ENCODE results near the gene HCN3. TPM values are rescaled to one million over a fixed set of nuclear protein-coding genes. Genes with fewer than 3 reads are reported as not detected.

The HCN3 gene
- total RNA-seq, 2 experiments from 2014 or later, result 1.5 TPM

DNA sequence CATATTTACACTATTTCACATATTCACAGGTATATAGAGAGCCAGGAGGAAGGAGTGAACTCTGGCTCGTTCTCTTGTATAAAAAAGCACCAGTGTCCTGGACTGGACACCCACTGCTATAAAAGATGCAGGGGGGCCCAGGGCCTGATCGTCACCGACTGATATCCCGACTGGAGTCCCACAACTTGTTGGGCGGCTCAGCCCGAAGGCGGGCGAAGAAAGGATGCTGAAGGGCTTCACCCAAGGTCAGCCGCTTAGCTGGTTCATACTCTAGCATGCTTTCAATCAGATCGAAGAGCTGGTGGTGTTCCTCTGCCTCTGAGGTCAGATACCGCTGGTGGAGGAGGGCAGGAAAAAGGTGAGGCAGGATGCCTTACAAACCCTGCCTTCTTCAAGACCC is 14.2 kb upstream of the HCN3 start:
- Mint-ChIP-seq H3K27me3 (no peaks in the 10 kb centered on the region), H3K36me3 (ENCODE audit: low read depth) (peaks cover 80% of the 10 kb centered on the region), H3K4me1 (ENCODE audit: low read depth) (peaks cover 29% of the 10 kb centered on the region), H3K4me3 (peak overlapping the region; percentile 96), H3K9me3 (no peaks in the 10 kb centered on the region), H3K27ac (peak overlapping the region; percentile 89)
- CTCF ChIA-PET, result interaction anchor here (0.9 to 18.9 kb wide), 3 partner anchors 9 to 69 kb away, joined by 3 to 232 read pairs (median 3); no protein-coding TSS in a partner anchor
- DNase-seq (no peak), ATAC-seq (no peak)
- POLR2A ChIA-PET, result interaction anchor here (1.4 to 4.7 kb wide), 2 partner anchors 9 to 19 kb away, joined by 3 to 37 read pairs; partner anchors contain the start of gene CLK2
- TF ChIP-seq CTCF (IDR thresholded peaks at IDR 0.05), result no peak
- intact Hi-C loops (cut with micrococcal nuclease), result loop anchor here (5.0 kb wide), 1 partner anchor 44 kb away; the partner anchor contains the start of gene FDPS

GRCh38 chr1:155266553-155266952 is 10.7 kb upstream of the HCN3 start:
- CTCF ChIA-PET, result interaction anchor here (0.8 to 18.9 kb wide), 5 partner anchors 10 to 60 kb away, joined by 4 to 232 read pairs (median 4); no protein-coding TSS in a partner anchor
- intact Hi-C loops (cut with micrococcal nuclease), result no loop called here
- ATAC-seq (no peak), DNase-seq (no peak)
- Mint-ChIP-seq H3K36me3 (ENCODE audit: low read depth) (peaks cover 86% of the 10 kb centered on the region), H3K27ac (peak overlapping the region; percentile 32), H3K9me3 (no peaks in the 10 kb centered on the region), H3K4me3 (no peak overlapping the region), H3K27me3 (no peaks in the 10 kb centered on the region), H3K4me1 (ENCODE audit: low read depth) (peaks cover 24% of the 10 kb centered on the region)
- no peak for TF ChIP-seq CTCF (IDR thresholded peaks at IDR 0.05)
- POLR2A ChIA-PET, result interaction anchor here (1.0 to 3.2 kb wide), 2 partner anchors 16 to 73 kb away, joined by 3 to 16 read pairs; no protein-coding TSS in a partner anchor

DNA sequence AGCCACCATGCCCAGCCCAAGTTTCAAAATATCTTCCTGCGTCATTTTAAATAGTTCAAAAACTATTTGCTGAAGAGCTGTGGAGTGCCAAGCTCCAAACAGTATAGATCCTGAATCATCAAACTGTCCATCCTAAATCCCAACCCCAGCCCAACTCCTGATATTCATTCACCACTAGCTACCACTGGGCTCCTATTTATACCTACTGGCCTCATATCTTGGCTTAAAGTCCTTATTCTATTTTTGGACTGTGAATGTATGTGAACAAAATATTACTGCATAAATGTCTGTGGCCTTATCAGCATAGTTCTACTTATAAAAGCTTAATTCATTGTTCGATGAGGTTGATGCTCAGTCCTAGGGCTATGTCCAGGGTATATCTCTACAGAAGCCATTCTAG is 9.9 kb upstream of the HCN3 start:
- Mint-ChIP-seq H3K27ac (no peak overlapping the region), H3K36me3 (ENCODE audit: low read depth) (peaks cover 84% of the 10 kb centered on the region), H3K27me3 (no peaks in the 10 kb centered on the region)

DNA sequence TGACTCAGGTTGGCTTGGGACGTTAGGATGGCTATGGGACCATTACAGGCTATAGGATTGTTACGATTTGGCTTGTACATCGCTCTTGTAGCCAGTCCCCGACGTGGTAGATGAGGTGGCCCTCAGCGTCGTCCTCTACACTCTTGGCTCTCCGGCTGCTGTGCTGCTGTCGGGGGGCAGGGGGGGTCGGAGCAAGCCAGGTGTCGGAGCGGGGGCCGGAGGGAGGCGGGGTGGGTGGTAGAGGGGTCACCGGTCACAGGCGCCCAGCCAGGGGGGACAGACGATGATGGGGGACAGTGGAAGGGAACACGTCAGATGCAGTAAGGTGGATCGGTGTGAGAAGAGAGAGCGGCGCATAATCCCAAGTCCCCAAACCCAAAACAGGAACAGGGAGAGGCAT is 8.6 kb upstream of the HCN3 start:
- H3K4me1 Mint-ChIP-seq (ENCODE audit: low read depth), result peaks cover 22% of the 10 kb centered on the region
- intact Hi-C loops (cut with micrococcal nuclease), result no loop called here
- no peak for TF ChIP-seq CTCF (IDR thresholded peaks at IDR 0.05)
- POLR2A ChIA-PET, result no interaction called here
- ATAC-seq (no peak), DNase-seq (no peak)
- no peaks in the 10 kb centered on the region for H3K9me3 Mint-ChIP-seq
- H3K36me3 Mint-ChIP-seq (ENCODE audit: low read depth), result peaks cover 78% of the 10 kb centered on the region
- CTCF ChIA-PET, result interaction anchor here (1.4 to 18.9 kb wide), 2 partner anchors 19 to 55 kb away, joined by 4 to 232 read pairs; no protein-coding TSS in a partner anchor
- H3K27ac Mint-ChIP-seq, result no peak overlapping the region
- no peak overlapping the region for H3K4me3 Mint-ChIP-seq
- H3K27me3 Mint-ChIP-seq, result no peaks in the 10 kb centered on the region

More for the DNA sequence above, 9.9 kb upstream of the HCN3 start:
- ATAC-seq (no peak), DNase-seq (no peak)
- intact Hi-C loops (cut with micrococcal nuclease), result no loop called here
- Mint-ChIP-seq H3K4me3 (no peak overlapping the region), H3K4me1 (ENCODE audit: low read depth) (peaks cover 26% of the 10 kb centered on the region), H3K9me3 (no peaks in the 10 kb centered on the region)
- no peak for TF ChIP-seq CTCF (IDR thresholded peaks at IDR 0.05)
- ChIA-PET POLR2A (interaction anchor here (1.2 to 3.2 kb wide), 2 partner anchors 11 to 17 kb away, joined by 3 to 16 read pairs; no protein-coding TSS in a partner anchor), CTCF (interaction anchor here (2.0 to 18.9 kb wide), 3 partner anchors 9 to 55 kb away, joined by 4 to 232 read pairs (median 8); no protein-coding TSS in a partner anchor)

DNA sequence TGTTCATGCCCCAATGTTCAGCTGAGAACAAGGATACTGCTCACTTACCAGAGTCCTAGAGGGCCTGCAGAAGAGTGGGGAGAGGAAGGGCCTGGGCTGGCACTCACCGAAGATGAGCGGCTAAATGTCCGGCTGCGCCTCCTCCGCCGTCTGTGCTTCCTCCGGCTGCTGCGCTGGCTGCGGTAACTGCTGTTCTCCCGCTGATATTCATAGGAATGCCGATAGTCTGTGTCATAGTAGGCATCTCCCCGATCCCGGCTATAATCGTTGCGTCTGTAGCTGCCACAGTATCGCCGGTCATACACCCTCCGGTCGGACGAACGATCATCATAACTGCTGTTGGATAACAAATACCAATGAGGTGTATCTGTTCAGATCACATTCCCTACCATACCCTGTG is 7.9 kb upstream of the HCN3 start:
- Mint-ChIP-seq H3K9me3 (no peaks in the 10 kb centered on the region), H3K27me3 (no peaks in the 10 kb centered on the region), H3K36me3 (ENCODE audit: low read depth) (peaks cover 71% of the 10 kb centered on the region), H3K4me3 (no peak overlapping the region), H3K4me1 (ENCODE audit: low read depth) (peaks cover 24% of the 10 kb centered on the region), H3K27ac (no peak overlapping the region)
- intact Hi-C loops (cut with micrococcal nuclease), result no loop called here
- ChIA-PET POLR2A (interaction anchor here (0.9 kb wide), 1 partner anchor 25 kb away, joined by 3 read pairs; no protein-coding TSS in a partner anchor), CTCF (interaction anchor here (18.9 kb wide), 1 partner anchor 20 kb away, joined by 232 read pairs; no protein-coding TSS in a partner anchor)
- DNase-seq, result no peak
- TF ChIP-seq CTCF (IDR thresholded peaks at IDR 0.05), result no peak
- no peak for ATAC-seq

Data from activated CD8-positive, alpha-beta T cell treated with anti-CD3 and anti-CD28 coated beads for 36 hours (primary cell).